GM23338 (cell line): Measurements from ENCODE around the gene DPYD. TPM values are rescaled to one million over a fixed set of nuclear protein-coding genes. Genes with fewer than 3 reads are reported as not detected.

Experiments used
- ATAC-seq: fragments of 200-7000 bp; cut with Tn5 transposase; 3 replicates; pipeline ENCODE4 v1.9.1; 2020
- DNase-seq: peaks from one replicate; pipeline ENCODE4 v3.0.0-alpha.2; 2015; ENCODE audit warnings: low spot score
- H2AFZ ChIP-seq: fragments of 200-600 bp; sonication (generic); 2 replicates; pipeline ENCODE4 v1.8.0; 2016; ENCODE audit warnings: antibody characterized with exemption, mild to moderate bottlenecking, moderate library complexity
- H3F3A ChIP-seq: fragments of 200-600 bp; sonication (generic); replicated peaks from 2 replicates; pipeline ENCODE4 v1.8.0; 2017; ENCODE audit warnings: antibody characterized with exemption, mixed run types, low read depth
- H3K27ac ChIP-seq: fragments of 200-600 bp; sonication (generic); 2 replicates; pipeline ENCODE4 v1.6.1; 2016; ENCODE audit warnings: low read depth
- H3K27me3 ChIP-seq: fragments of 200-600 bp; sonication (generic); 2 replicates; pipeline ENCODE4 v1.8.0; 2016; ENCODE audit warnings: mild to moderate bottlenecking, mixed run types, moderate library complexity; ENCODE audit not compliant: insufficient read depth
- H3K36me3 ChIP-seq: fragments of 200-600 bp; sonication (generic); 2 replicates; pipeline ENCODE4 v1.8.0; 2016; ENCODE audit warnings: mild to moderate bottlenecking; ENCODE audit not compliant: insufficient read depth
- H3K4me1 ChIP-seq: fragments of 200-600 bp; sonication (generic); 2 replicates; pipeline ENCODE4 v1.8.0; 2016; ENCODE audit warnings: mild to moderate bottlenecking, moderate library complexity; ENCODE audit not compliant: insufficient read depth
- H3K4me2 ChIP-seq: fragments of 200-600 bp; sonication (generic); 2 replicates; pipeline ENCODE4 v1.7.1; 2017; ENCODE audit warnings: mixed run types
- H3K4me3 ChIP-seq: fragments of 200-600 bp; sonication (generic); 2 replicates; pipeline ENCODE4 v1.6.1; 2016; ENCODE audit warnings: mixed run types
- H3K79me2 ChIP-seq: fragments of 200-600 bp; sonication (generic); replicated peaks from 2 replicates; pipeline ENCODE4 v1.8.0; 2017; ENCODE audit warnings: mild to moderate bottlenecking; ENCODE audit not compliant: insufficient read depth
- H3K9me2 ChIP-seq: fragments of 200-600 bp; sonication (generic); 2 replicates; pipeline ENCODE4 v1.8.0; 2017; ENCODE audit not compliant: insufficient read depth
- H4K20me1 ChIP-seq: fragments of 200-600 bp; sonication (generic); replicated peaks from 2 replicates; pipeline ENCODE4 v1.8.0; 2017; ENCODE audit warnings: mild to moderate bottlenecking; ENCODE audit not compliant: insufficient read depth
- H3K27ac Mint-ChIP-seq: 2 replicates; pipeline ENCODE4 v1.8.0; 2020; ENCODE audit warnings: inconsistent platforms, mild to moderate bottlenecking, moderate library complexity, mixed read lengths
- H3K27me3 Mint-ChIP-seq: 3 replicates; pipeline ENCODE4 v1.8.0; 2022; ENCODE audit warnings: low read depth, mild to moderate bottlenecking, moderate library complexity, mixed read lengths, inconsistent platforms; ENCODE audit not compliant: insufficient read depth, poor library complexity
- H3K36me3 Mint-ChIP-seq: 3 replicates; pipeline ENCODE4 v1.8.0; 2021; ENCODE audit warnings: low read depth, mild to moderate bottlenecking, inconsistent platforms, moderate library complexity, mixed read lengths
- H3K4me1 Mint-ChIP-seq: 3 replicates; pipeline ENCODE4 v1.8.0; 2020; ENCODE audit warnings: mild to moderate bottlenecking, inconsistent platforms, mixed read lengths
- H3K4me3 Mint-ChIP-seq: 3 replicates; pipeline ENCODE4 v1.8.0; 2021; ENCODE audit warnings: moderate library complexity, mild to moderate bottlenecking, inconsistent platforms, mixed read lengths
- H3K9me3 Mint-ChIP-seq: 3 replicates; pipeline ENCODE4 v1.8.0; 2020; ENCODE audit warnings: moderate library complexity, mild to moderate bottlenecking, inconsistent platforms, mixed read lengths
- CREB1 ChIP-seq: fragments of 250-450 bp; sonication (Bioruptor Pico); IDR thresholded peaks from 2 replicates; pipeline ENCODE4 v1.5.0; 2020; ENCODE audit warnings: low read depth, mild to moderate bottlenecking, moderate library complexity
- CTCF ChIP-seq, 2 experiments: fragments of 200-600 bp in 1 of 2; sonication (generic) in 1 of 2; conservative IDR thresholded peaks; 2 replicates each; pipeline versions ENCODE4 v1.5.1 to v1.6.1; 2016 to 2017; ENCODE audit warnings: antibody characterized with exemption in 2 of 2, low read depth in 2 of 2, mild to moderate bottlenecking in 2 of 2, moderate library complexity in 1 of 2
- EZH2phosphoT487 ChIP-seq: fragments of 200-600 bp; sonication (generic); IDR thresholded peaks from one replicate; pipeline ENCODE4 v1.8.1; 2018; ENCODE audit warnings: antibody characterized with exemption; ENCODE audit not compliant: unreplicated experiment
- JUNB ChIP-seq: IDR thresholded peaks from one replicate; pipeline ENCODE4 v1.6.1; 2016; ENCODE audit warnings: antibody characterized with exemption; ENCODE audit not compliant: unreplicated experiment
- NANOG ChIP-seq: IDR thresholded peaks from 2 replicates; pipeline ENCODE4 v1.6.1; 2016; ENCODE audit warnings: antibody characterized with exemption, borderline replicate concordance
- STAT1 ChIP-seq: IDR thresholded peaks from one replicate; pipeline ENCODE4 v1.6.1; 2016; ENCODE audit warnings: antibody characterized with exemption; ENCODE audit not compliant: unreplicated experiment
- ZNF331 ChIP-seq: fragments of 250-450 bp; sonication (Bioruptor Pico); IDR thresholded peaks from 2 replicates; pipeline ENCODE4 v1.5.0; 2020; ENCODE audit warnings: low read depth, mild to moderate bottlenecking, moderate library complexity
- ZNF462 ChIP-seq: fragments of 250-450 bp; sonication (Bioruptor Pico); IDR thresholded peaks from 2 replicates; pipeline ENCODE4 v1.5.0; 2020; ENCODE audit warnings: mild to moderate bottlenecking, moderate library complexity
- polyA plus RNA-seq: library from polyadenylated mRNA; unstranded; fragments of >200 nt; fragmentation: Nextera tagmentation; extraction: Ambion mirVana; gene quantifications from 2 replicates; pipeline ENCODE4 v1.2.1, GENCODE V29; 2016
- total RNA-seq: library from RNA; depleted of rRNA; stranded (reverse); fragments of >200 nt; shearing (Covaris generic); gene quantifications from 2 replicates; pipeline ENCODE4 v1.2.3, GENCODE V29; 2014

DPYD gene
- total and polyA plus RNA-seq, 2 experiments from 2014 or later, result 0.50 to 1.6 TPM

GRCh38 chr1:97252076-97252475 is 668.8 kb downstream of the DPYD start (continued):
- TF ChIP-seq ZNF462 (CRISPR knock-in tag), result no peak

GRCh38 chr1:97247196-97247595 is 673.6 kb downstream of the DPYD start:
- Histone ChIP-seq H3K79me2 (no peaks in the 10 kb centered on the region), H4K20me1 (no peaks in the 10 kb centered on the region), H2AFZ (no peak overlapping the region), H3K9me2 (no peaks in the 10 kb centered on the region), H3K4me2 (no peak overlapping the region), H3K36me3 (no peaks in the 10 kb centered on the region), H3K27ac (no peak overlapping the region), H3F3A (no peaks in the 10 kb centered on the region), H3K4me1 (no peaks in the 10 kb centered on the region), H3K27me3 (no peaks in the 10 kb centered on the region), H3K4me3 (no peak overlapping the region)
- ATAC-seq (no peak), DNase-seq (no peak)
- Mint-ChIP-seq H3K4me1 (no peaks in the 10 kb centered on the region), H3K27ac (no peak overlapping the region), H3K9me3 (no peaks in the 10 kb centered on the region), H3K36me3 (no peaks in the 10 kb centered on the region), H3K27me3 (no peaks in the 10 kb centered on the region), H3K4me3 (no peak overlapping the region)
- no peak for TF ChIP-seq CREB1
- TF ChIP-seq EZH2phosphoT487, result no peak
- TF ChIP-seq NANOG, result no peak
- no peak for TF ChIP-seq ZNF462 (CRISPR knock-in tag)
- TF ChIP-seq CTCF (conservative IDR thresholded peaks at IDR 0.05; ENCODE audit: low read depth in 2 of 2), result no peak
- TF ChIP-seq JUNB, result no peak
- TF ChIP-seq ZNF331 (CRISPR knock-in tag), result no peak
- no peak for TF ChIP-seq STAT1
